Hypothalamus (tissue), 51 donors: ENCODE results near the gene DHRS1.

Source experiments
- DNase-seq, 51 donors: peaks; one replicate each; lab custom pipeline; 2025; lab: John Stamatoyannopoulos, UW

The DHRS1 gene

DNA sequence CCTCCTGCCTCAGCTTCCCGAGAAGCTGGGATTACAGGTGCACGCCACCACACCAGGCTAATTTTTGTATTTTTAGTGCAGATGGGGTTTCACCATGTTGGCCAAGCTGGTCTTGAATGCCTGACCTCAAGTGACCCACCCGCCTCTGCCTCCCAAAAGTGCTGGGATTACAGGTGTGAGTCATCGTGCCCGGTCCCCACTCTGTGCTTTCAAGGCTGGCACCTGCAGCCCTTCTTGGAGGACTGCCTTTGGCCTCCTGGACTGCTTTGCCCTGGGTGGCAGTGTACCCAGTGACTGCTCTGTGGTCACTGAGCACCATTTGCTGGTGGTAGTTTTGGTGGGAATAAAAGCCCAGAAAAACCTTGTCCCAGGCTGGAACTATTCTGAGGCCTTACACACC lies 12.6 kb downstream of the DHRS1 start:
- DNase-seq = no peak

DNA sequence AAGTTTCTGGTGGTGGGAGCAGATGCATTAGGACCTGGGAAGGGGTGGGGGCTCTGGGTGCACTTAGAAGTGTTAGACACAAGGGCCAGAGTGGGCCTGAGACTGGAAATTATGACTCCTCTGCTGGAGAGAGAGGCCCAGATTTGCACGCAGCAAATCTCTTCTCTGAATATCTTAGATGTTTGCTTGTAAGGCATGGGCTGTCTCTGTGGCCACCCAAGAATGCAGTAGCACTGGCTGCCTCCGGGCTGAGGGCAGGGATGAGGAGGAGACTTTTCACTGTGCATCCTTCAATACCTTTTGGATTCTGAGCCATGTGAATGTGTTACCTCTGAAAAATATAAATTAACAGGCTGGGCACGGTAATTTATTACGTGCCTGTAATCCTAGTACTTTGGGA lies 14.2 kb downstream of the DHRS1 start:
- no peak for DNase-seq

DNA sequence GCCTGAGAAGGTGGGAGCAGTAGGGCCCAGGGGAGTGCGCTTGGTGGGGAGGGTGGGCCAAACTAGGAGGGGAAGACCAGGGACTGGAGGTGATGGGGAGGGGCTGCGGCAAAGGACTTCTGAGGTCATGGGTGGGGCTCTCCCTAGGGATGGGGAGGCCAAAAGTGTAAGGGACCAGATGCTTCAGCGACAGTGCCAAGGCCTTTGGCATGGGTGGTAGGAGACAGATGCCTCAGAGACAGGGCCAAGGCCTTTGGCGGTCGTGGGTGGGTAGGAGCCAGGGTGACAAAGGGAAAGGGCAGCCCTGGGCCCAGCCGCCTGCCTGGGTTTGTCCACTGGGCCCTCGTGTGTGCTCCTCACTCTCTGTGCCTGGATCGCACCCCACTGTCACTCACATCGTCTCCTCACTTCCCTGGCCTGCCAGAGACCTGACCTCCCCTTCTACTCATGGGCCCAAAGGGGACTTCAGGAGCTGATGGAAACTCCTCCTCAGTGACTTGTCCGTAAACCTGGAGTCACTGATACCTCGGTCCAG lies 15.0 kb downstream of the DHRS1 start:
- no peak for DNase-seq

GRCh38 chr14:24283796-24284460 lies 15.7 kb downstream of the DHRS1 start:
- no peak for DNase-seq

- no peak for DNase-seq
Measured at GRCh38 chr14:24282736-24283135, 16.8 kb downstream of the DHRS1 start.

- DNase-seq = no peak
Measured at GRCh38 chr14:24281636-24282035, 17.9 kb downstream of the DHRS1 start.

GRCh38 chr14:24280797-24281460 lies 18.7 kb downstream of the DHRS1 start:
- no peak for DNase-seq

DNA sequence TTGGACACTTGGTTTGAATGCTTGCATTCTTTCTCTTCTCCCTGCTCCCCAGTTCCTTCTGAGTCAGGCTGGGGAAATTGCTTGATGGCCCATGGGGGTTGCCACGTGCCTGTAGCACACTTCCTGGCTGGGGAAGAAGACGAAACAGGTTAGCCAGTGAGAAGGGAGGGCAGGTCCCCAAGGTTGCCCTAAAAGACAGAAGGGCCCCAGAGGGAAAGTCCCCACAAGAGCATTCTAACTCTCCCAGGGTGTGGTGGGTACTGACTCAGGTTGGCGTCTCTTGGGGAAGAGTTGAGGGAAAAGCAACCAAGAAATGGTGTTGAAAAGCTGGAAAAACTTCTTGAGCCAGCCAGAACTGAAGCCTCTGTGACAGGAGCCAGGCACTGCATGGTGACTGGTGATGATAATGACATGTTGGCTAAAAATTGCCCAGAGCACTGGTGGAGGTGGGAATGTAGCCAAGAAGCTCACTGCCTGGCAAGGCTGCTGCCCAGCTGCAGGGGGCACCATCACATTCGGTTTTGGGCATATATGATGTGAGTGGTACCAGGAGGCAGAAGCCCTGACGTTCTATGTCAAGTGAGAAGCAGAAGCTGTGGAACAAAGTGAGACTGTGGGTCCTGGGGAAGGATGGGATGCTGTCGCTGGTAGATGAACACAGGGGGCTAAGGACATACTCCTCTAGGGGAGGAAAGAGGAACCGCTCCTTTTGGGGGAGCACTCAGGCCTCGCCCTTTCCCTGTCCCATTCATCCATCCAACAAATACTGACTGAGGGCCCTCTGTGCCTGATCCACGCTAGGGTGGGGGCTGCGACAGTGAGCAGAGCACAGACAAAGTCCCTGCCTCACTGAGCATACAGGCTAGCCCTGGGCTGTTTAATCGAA lies 20.0 kb downstream of the DHRS1 start:
- DNase-seq = peak in 28 of 51 donors; percentile 4 to 64 (median 28)

DNA sequence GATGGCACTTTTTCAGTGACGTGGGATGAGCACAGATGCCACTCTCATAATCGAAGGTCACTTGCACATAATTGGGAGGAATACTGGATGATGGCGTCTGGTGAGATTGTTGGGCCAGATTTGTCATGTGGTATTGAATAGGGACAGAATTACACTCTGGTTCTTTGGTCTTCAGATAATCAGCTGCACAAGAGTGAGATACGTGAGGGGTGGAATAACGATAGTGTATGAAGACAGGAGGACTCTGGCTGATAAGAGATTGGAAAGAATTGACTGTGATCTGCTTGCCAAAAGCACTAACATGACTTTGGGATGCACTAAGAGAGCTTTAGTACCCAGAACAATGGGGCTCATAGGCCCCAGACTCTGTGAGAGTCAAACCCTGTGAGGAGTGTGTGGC lies 21.2 kb downstream of the DHRS1 start:
- no peak for DNase-seq

DNA sequence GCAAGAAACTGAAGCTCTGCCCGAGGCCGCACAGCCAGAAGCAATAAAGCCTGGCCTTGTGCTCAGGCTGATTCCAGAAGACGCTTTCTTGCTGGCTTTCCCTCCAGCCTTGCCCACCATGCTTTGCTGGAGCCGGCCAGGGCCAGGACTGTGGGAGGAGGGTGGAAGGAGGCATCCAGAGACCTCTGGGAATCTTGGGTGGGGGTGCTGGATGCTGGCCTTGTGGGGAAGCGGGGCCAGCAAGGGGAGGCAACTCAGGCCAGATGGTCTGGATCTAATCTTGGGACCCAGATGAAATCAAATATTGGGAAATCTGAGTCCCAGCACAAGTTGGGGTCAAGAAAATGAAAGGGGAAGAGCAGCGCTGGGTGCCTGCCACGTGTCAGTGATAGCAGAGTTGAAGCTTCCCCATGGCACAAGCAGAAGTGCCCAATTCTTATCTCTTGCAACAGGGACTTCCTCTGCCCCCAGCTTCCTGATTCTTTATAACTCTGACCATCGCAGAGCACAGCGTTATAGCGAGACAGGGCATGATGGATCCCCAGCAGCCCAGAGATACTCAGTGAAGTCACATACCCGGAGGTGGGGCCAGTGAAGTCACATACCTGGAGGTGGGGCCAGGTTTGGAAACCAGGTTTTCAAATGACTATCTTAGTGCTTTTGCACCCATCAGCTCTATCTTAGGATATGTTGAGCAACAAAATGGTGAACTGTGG lies 21.8 kb downstream of the DHRS1 start:
- DNase-seq = peak in 10 of 51 donors; percentile 3 to 14 (median 12)

GRCh38 chr14:24277071-24277470 lies 22.5 kb downstream of the DHRS1 start:
- DNase-seq = no peak

- peak in 2 of 51 donors; percentile 9 to 15 for DNase-seq
Measured at GRCh38 chr14:24274101-24274543, 25.5 kb downstream of the DHRS1 start.

DNA sequence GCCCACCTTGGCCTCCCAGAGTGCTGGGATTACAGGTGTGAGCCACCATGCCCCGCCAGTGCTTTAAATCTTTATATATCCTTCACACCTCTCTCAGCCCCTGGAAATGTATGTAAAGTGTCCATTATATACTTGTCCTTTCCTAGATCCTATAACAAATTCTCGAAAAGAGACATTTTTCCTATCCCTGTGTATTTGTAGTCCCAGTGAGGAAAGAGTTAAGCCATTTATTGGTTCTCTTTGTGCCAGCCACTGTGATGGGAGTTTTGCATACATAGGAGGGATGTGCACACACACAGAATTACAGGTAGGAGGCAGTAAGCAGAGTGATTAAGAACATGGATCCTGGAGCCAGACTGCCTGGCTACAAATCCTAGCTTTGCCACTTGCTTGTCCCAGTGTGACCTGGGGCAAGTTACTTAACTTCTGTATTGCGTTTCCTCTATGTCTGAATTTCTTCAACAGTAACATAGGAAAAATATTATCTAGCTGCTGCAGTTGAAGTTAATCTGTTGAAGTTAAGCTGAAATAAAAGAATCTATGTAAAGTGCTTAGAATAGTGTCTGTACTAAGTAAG lies 26.1 kb downstream of the DHRS1 start:
- no peak for DNase-seq

DNA sequence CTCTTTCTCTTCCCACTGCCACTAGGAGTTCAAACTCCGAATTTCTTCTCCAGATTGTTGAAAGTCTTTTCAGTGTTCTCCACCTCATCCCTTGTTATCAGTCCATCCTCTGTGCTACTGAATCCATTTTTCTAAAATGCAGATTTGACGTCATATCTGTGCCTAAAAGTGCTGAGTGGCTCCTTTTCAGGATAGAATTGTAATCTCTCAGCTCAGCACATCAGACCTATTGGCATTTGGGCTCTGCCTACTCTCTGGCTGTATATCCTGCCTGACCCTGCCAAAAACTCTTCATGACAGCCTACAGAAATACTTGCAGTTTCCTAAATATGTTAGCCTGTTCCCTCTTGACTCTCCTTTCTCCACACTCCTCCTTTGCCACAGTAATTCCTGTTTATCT lies 27.1 kb downstream of the DHRS1 start:
- no peak for DNase-seq

DNA sequence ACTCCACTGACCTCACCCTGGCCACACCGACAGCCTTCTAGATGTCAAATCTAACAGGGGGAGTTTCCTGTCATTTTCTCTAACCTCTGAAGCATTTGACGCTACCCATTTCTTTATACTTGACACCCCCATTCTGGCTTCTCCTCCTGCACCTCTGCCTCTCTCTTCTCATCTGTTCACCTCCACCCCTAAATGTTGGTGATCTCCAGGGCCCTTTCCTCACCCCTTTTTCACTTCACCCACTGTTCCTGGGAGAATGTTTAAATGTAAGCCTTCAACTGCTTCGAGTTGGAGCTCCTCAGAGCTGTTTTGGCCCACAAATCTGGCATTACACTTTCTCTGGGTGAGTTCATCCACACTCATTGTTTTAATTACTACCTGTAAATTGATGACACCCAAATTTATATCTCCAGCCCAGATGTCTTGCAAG lies 27.7 kb downstream of the DHRS1 start:
- no peak for DNase-seq

DNA sequence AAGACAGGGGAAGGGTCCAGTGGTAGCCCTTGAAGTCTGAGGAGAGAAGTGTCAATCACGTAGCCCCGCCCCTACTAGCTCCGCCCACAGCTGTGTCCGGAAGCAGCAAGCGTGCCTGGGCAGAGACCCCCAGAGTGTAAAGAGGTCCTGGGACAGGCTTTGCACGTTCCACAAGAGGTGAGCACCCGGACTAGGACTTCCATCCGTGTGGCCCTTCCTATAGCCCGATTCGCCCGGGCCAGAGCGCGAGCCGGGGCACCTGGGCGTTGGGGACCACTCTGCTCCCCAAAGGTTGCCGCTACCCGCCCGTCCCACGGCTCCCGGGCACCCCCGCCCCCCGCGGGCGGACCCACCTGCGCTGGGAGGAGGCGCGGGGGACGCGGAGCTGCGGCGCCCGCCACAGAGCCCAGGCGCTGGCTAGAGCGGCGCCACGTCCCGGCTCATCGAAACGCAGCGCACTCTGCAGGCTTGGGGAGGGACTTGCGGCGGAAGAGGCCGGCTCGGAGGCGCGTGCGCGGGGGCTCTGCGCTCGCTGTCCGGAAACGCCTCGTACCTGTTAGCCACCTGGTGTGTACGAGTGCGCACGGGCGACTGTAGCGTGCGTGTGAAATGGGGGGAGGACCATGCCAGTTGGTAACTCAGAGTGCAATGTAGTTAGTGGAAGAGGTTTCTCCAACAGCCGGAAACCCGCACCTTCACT lies 28.3 kb downstream of the DHRS1 start, which contains the start of gene RABGGTA:
Gene RABGGTA (minus strand): TSS at position 464 of the 700 bp plus-strand sequence. CDS start 482 bp downstream, outside the sequence.
- peak; percentile 40 to 87 (median 67) for DNase-seq

DNA sequence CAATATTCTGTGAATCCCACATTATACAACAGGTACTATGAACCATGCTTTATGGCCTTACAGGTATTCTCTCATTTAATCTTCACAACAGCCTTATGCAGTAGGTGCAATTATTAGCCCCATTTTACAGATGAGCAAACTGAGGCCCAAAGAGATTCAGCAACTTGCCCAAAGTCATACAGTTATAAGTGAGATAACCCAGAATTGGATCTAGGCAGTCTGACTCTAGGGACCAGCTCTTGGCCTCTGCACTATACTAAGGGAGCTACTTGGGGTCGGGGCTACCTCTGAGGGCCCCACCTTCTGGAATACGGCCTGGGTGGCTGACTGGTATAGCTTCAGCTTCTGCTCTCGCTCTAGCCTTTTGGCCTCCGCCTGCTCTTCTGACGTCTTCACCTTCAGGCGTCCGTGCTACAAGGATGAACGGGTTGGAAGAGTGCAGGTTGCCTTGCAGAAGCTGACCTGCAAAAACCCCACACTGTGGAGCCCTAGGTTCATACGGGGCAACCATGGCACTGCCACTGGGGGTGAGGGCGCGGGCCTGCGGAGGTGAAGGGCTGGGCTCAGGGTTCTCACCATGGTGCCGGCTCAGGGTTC lies 28.9 kb downstream of the DHRS1 start:
- peak in 1 of 51 donors; percentile 45 for DNase-seq

GRCh38 chr14:24269910-24270536 lies 29.6 kb downstream of the DHRS1 start:
- no peak for DNase-seq
